Cardiac fibroblast (primary cell): Measurements from ENCODE around the gene MAP2K2.

ENCODE experiments used
- DNase-seq, 2 donors: peaks; one replicate each; pipeline versions ENCODE4 v3.0.0 to v3.0.0-alpha.2; 2010; ENCODE audit warnings: low read depth in 2 of 2
- H3K4me3 ChIP-seq, 2 donors: replicated peaks in 1 of 2; 1 replicate in 1 of 2; 2 replicates in 1 of 2; pipeline ENCODE4 v1.5.1; 2011; ENCODE audit warnings: low read depth in 2 of 2, low read length in 2 of 2, mild to moderate bottlenecking in 2 of 2, moderate library complexity in 1 of 2
- TF ChIP-seq, protein P1 (sequence below): IDR thresholded peaks from one replicate; pipeline ENCODE4 v1.5.1; 2011; ENCODE audit warnings: low read depth, mild to moderate bottlenecking, low read length, inconsistent platforms

Gene MAP2K2

DNA sequence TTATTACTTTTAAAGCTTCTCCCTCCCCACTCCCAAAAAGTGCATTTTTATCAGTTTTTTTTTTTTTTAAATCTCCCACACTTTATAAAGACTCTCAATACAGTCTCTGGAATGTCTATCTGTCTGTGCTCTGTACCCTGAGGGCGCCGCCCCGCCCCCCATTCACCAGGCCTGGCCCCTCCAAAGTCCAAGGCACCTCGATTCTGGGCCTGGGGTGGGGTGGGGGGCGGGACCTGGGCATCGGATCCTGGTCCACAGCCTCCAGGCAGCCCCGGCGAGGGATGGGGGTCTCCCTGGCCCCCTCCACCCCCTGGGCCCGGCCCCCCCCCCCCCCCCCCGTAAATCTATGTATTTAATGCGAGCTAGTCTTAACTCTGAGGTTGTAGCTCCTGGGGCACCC is 80.5 kb downstream of the MAP2K2 start:
- DNase-seq = no peak
- no peak overlapping the region for H3K4me3 ChIP-seq

DNA sequence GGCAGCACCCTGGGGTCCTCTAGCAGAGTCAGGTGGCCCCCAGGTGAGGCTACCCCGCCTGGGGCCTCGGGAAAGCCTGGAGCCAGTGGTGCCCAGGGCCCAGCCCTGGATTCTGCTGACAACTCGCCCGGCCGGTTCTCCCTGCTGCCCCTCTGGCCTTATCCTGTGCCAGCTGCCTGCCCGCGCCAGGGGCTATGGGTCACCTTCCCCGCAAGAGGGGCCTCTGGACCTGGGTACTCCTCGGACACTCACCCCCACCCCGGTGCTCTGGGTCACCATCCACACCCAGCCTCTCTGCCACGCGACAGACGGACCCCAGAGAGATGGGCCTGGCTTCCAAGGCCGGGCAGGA is 81.2 kb downstream of the MAP2K2 start:
- H3K4me3 ChIP-seq = no peak overlapping the region
- no peak for DNase-seq
- TF ChIP-seq, protein P1, sequence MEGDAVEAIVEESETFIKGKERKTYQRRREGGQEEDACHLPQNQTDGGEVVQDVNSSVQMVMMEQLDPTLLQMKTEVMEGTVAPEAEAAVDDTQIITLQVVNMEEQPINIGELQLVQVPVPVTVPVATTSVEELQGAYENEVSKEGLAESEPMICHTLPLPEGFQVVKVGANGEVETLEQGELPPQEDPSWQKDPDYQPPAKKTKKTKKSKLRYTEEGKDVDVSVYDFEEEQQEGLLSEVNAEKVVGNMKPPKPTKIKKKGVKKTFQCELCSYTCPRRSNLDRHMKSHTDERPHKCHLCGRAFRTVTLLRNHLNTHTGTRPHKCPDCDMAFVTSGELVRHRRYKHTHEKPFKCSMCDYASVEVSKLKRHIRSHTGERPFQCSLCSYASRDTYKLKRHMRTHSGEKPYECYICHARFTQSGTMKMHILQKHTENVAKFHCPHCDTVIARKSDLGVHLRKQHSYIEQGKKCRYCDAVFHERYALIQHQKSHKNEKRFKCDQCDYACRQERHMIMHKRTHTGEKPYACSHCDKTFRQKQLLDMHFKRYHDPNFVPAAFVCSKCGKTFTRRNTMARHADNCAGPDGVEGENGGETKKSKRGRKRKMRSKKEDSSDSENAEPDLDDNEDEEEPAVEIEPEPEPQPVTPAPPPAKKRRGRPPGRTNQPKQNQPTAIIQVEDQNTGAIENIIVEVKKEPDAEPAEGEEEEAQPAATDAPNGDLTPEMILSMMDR = no peak

More for the DNA sequence above, 80.5 kb downstream of the MAP2K2 start:
- TF ChIP-seq, protein P1 = no peak

- TF ChIP-seq, protein P1 = no peak
- no peak overlapping the region for H3K4me3 ChIP-seq
- DNase-seq = no peak
Measured at GRCh38 chr19:4042064-4042730, 81.7 kb downstream of the MAP2K2 start.
